Measurements from ENCODE around the gene DYSF.

DNA sequence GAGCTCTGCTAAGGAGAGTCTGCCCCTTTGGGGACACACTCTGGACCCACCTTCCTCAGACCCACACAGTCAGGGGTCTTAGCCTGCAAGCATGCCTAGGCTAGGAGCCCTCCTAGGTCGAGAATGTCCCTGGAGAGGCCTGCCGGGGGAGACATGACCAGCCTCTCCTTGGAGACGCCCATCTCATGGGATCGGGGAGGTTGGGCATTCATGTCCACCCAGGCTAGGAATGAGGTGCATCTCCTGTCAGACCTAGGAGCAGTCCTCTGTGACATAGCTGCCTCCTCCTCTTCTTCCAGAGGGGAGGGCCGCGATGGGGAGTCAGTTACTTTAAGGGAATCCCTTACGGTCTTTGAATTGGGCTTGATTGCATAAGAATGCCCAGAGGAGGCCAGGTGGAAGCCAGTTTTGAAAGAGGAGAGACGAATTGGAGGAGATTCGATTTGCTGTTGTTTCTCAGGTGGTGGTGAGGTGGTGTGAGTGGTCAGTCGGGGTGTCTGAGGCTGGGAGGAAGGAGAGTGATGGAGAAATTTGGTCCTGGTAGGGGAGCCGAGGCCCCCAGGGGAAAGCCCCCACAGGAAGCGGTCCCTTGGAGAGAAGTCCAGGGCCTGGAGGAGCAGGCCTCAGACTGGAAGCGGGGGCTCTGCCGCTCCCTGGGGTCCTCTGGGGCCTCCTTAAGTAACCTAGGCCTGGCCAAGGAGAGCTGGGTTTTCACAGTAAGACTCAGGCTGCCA lies 241.3 kb downstream of the DYSF start:
- no peak for TF ChIP-seq TAF1 (IDR thresholded peaks at IDR 0.05; ENCODE audit: borderline replicate concordance, low read depth, low read length)
- TF ChIP-seq, protein P1, sequence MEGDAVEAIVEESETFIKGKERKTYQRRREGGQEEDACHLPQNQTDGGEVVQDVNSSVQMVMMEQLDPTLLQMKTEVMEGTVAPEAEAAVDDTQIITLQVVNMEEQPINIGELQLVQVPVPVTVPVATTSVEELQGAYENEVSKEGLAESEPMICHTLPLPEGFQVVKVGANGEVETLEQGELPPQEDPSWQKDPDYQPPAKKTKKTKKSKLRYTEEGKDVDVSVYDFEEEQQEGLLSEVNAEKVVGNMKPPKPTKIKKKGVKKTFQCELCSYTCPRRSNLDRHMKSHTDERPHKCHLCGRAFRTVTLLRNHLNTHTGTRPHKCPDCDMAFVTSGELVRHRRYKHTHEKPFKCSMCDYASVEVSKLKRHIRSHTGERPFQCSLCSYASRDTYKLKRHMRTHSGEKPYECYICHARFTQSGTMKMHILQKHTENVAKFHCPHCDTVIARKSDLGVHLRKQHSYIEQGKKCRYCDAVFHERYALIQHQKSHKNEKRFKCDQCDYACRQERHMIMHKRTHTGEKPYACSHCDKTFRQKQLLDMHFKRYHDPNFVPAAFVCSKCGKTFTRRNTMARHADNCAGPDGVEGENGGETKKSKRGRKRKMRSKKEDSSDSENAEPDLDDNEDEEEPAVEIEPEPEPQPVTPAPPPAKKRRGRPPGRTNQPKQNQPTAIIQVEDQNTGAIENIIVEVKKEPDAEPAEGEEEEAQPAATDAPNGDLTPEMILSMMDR (IDR thresholded peaks at IDR 0.05) = no peak
- TF ChIP-seq POLR2AphosphoS5 (IDR thresholded peaks at IDR 0.05; ENCODE audit: low read depth, low read length) = no peak
- TF ChIP-seq NRF1 (IDR thresholded peaks at IDR 0.05; ENCODE audit: low read depth, low read length) = no peak
- no peak for TF ChIP-seq SMC3 (IDR thresholded peaks at IDR 0.05; ENCODE audit: low read depth, low read length)
- TF ChIP-seq MXI1 (IDR thresholded peaks at IDR 0.05; ENCODE audit: low read depth, low read length) = no peak
- TF ChIP-seq, protein P2, sequence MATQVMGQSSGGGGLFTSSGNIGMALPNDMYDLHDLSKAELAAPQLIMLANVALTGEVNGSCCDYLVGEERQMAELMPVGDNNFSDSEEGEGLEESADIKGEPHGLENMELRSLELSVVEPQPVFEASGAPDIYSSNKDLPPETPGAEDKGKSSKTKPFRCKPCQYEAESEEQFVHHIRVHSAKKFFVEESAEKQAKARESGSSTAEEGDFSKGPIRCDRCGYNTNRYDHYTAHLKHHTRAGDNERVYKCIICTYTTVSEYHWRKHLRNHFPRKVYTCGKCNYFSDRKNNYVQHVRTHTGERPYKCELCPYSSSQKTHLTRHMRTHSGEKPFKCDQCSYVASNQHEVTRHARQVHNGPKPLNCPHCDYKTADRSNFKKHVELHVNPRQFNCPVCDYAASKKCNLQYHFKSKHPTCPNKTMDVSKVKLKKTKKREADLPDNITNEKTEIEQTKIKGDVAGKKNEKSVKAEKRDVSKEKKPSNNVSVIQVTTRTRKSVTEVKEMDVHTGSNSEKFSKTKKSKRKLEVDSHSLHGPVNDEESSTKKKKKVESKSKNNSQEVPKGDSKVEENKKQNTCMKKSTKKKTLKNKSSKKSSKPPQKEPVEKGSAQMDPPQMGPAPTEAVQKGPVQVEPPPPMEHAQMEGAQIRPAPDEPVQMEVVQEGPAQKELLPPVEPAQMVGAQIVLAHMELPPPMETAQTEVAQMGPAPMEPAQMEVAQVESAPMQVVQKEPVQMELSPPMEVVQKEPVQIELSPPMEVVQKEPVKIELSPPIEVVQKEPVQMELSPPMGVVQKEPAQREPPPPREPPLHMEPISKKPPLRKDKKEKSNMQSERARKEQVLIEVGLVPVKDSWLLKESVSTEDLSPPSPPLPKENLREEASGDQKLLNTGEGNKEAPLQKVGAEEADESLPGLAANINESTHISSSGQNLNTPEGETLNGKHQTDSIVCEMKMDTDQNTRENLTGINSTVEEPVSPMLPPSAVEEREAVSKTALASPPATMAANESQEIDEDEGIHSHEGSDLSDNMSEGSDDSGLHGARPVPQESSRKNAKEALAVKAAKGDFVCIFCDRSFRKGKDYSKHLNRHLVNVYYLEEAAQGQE (IDR thresholded peaks at IDR 0.05; ENCODE audit: low read depth, low read length) = no peak
- TF ChIP-seq RFX5 (IDR thresholded peaks at IDR 0.05; ENCODE audit: low read length) = no peak
- TF ChIP-seq, protein P3, sequence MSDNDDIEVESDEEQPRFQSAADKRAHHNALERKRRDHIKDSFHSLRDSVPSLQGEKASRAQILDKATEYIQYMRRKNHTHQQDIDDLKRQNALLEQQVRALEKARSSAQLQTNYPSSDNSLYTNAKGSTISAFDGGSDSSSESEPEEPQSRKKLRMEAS (IDR thresholded peaks at IDR 0.05; ENCODE audit: low read depth) = no peak
